K562 (cell line): Measurements from ENCODE around the gene TIAM1. TPM values are rescaled to one million over a fixed set of nuclear protein-coding genes. Genes with fewer than 3 reads are reported as not detected.

ENCODE experiments used
- ATAC-seq: fragments of 200-7000 bp; cut with Tn5 transposase; 3 replicates; pipeline ENCODE4 v1.9.1; 2020; ENCODE audit warnings: moderate library complexity
- BruUV-seq: library from RNA; stranded (reverse); fragments of 400-500 nt; replicated peaks from 2 replicates; lab custom pipeline; 2021; lab: Mats Ljungman, UMichigan
- CTCF ChIA-PET: fragments of 300-600 bp; formaldehyde crosslinking; extraction: SDS; loops from one replicate; lab custom pipeline; 2021; ENCODE audit warnings: low intra/inter-chr PET ratio; lab: Yijun Ruan, JAX
- POLR2A ChIA-PET: fragments of 300-600, 350-650 bp; sonication (Branson Sonifier 250); formaldehyde crosslinking; extraction: SDS; loops from one replicate; lab custom pipeline; 2021; ENCODE audit warnings: antibody characterized with exemption, inconsistent platforms; lab: Yijun Ruan, JAX
- DNase-seq, 4 experiments: peaks; one replicate each; pipeline versions ENCODE4 v3.0.0 to v3.0.0-alpha.2; 2011 to 2018; ENCODE audit warnings: low spot score in 3 of 4, mixed read lengths in 3 of 4; ENCODE audit errors: extremely low read depth in 1 of 4
- FAIRE-seq: peaks from 2 replicates; lab custom pipeline; 2011; peaks lifted over from hg19 to GRCh38; lab: Jason Lieb, UNC
- H2AFZ ChIP-seq: 2 replicates; pipeline ENCODE4 v1.6.0; 2011; ENCODE audit warnings: low read depth, low read length, control low read depth, inconsistent platforms
- H3K27ac ChIP-seq: fragments of 200-600 bp; 3 replicates; pipeline ENCODE4 v1.8.0; 2011; ENCODE audit warnings: low read depth, mild to moderate bottlenecking, control low read depth, inconsistent platforms, low read length, moderate library complexity, mixed read lengths; ENCODE audit errors: extremely low read depth
- H3K27me3 ChIP-seq, 2 experiments: fragments of 300-600 bp in 1 of 2; 2 replicates in 1 of 2; 3 replicates in 1 of 2; pipeline versions ENCODE4 v1.6.0 to v1.8.0; 2011; ENCODE audit warnings: inconsistent platforms in 2 of 2, low read length in 2 of 2, mild to moderate bottlenecking in 1 of 2, mixed read lengths in 1 of 2, moderate library complexity in 1 of 2; ENCODE audit not compliant: control insufficient read depth in 2 of 2, insufficient read depth in 2 of 2
- H3K36me3 ChIP-seq: fragments of 300-600 bp; 3 replicates; pipeline ENCODE4 v1.8.0; 2011; ENCODE audit warnings: mild to moderate bottlenecking, low read length, inconsistent platforms; ENCODE audit not compliant: control insufficient read depth, insufficient read depth
- H3K4me1 ChIP-seq, 2 experiments: fragments of 200-600 bp in 1 of 2; replicated peaks in 1 of 2; 2 replicates in 1 of 2; 3 replicates in 1 of 2; pipeline versions ENCODE4 v1.5.1 to v1.8.0; 2011; ENCODE audit warnings: inconsistent platforms in 2 of 2, low read length in 2 of 2, mild to moderate bottlenecking in 1 of 2, mixed read lengths in 1 of 2, moderate library complexity in 1 of 2; ENCODE audit not compliant: control insufficient read depth in 2 of 2, insufficient read depth in 2 of 2
- H3K4me2 ChIP-seq: 2 replicates; pipeline ENCODE4 v1.6.1; 2011; ENCODE audit warnings: low read length, control low read depth, inconsistent platforms, mixed read lengths; ENCODE audit not compliant: insufficient read depth
- H3K4me3 ChIP-seq: fragments of 200-600 bp; sonication (generic), shearing (Covaris generic); 2 replicates; pipeline ENCODE4 v1.5.1; 2016; ENCODE audit warnings: control low read depth, inconsistent platforms
- H3K79me2 ChIP-seq: fragments of 200-600 bp; 3 replicates; pipeline ENCODE4 v1.8.0; 2011; ENCODE audit warnings: low read length, inconsistent platforms; ENCODE audit not compliant: control insufficient read depth, insufficient read depth
- H3K9ac ChIP-seq, 2 experiments: 2 replicates each; pipeline versions ENCODE4 v1.6.0 to v1.6.1; 2011; ENCODE audit warnings: low read depth in 2 of 2, low read length in 2 of 2, control low read depth in 1 of 2, inconsistent platforms in 1 of 2, mild to moderate bottlenecking in 1 of 2, mixed read lengths in 1 of 2; ENCODE audit not compliant: insufficient read depth in 1 of 2
- H3K9me1 ChIP-seq: one replicate; pipeline ENCODE4 v1.6.0; 2011; ENCODE audit warnings: inconsistent platforms, mild to moderate bottlenecking, low read length, moderate library complexity; ENCODE audit not compliant: control insufficient read depth, insufficient read depth
- H3K9me3 ChIP-seq: replicated peaks from 2 replicates; pipeline ENCODE4 v1.5.1; 2011; ENCODE audit warnings: low read depth, low read length, inconsistent platforms; ENCODE audit not compliant: control insufficient read depth, insufficient read depth
- H4K20me1 ChIP-seq: replicated peaks from 2 replicates; pipeline ENCODE4 v1.6.1; 2011; ENCODE audit warnings: low read length, inconsistent platforms, mixed read lengths; ENCODE audit not compliant: control insufficient read depth, insufficient read depth
- ESRRA ChIP-seq: fragments of 450-650 bp; IDR thresholded peaks from 2 replicates; pipeline ENCODE4 v1.6.1; 2014; ENCODE audit warnings: low read depth, mild to moderate bottlenecking, moderate library complexity, borderline replicate concordance
- FOXO4 ChIP-seq: fragments of 450-650 bp; formaldehyde crosslinking; IDR thresholded peaks from 2 replicates; pipeline ENCODE4 v1.4.0; 2020; ENCODE audit warnings: mild to moderate bottlenecking, moderate library complexity
- JUND ChIP-seq, 2 experiments: IDR thresholded peaks; 2 replicates in 1 of 2; 3 replicates in 1 of 2; pipeline ENCODE4 v1.6.1; 2011; ENCODE audit warnings: borderline replicate concordance in 2 of 2, low read depth in 2 of 2, low read length in 2 of 2, improper control_type of control experiment in 1 of 2, missing biosample characterization in 1 of 2, missing genetic modification characterization in 1 of 2, missing genetic modification reagents in 1 of 2
- MBD2 ChIP-seq: sonication (generic); IDR thresholded peaks from 2 replicates; pipeline ENCODE4 v1.6.1; 2016; ENCODE audit warnings: low read depth, borderline replicate concordance
- OTX1 ChIP-seq: fragments of 450-650 bp; formaldehyde crosslinking; IDR thresholded peaks from 2 replicates; pipeline ENCODE4 v1.4.0; 2022; ENCODE audit warnings: mild to moderate bottlenecking
- TFAM ChIP-seq: fragments of 250-450 bp; sonication (Bioruptor Pico); conservative IDR thresholded peaks from 2 replicates; pipeline ENCODE4 v1.5.0; 2021; ENCODE audit warnings: mild to moderate bottlenecking, moderate library complexity
- ZNF589 ChIP-seq: fragments of 200-800 bp; sonication (Bioruptor generic); IDR thresholded peaks from 2 replicates; pipeline ENCODE4 v1.6.1; 2016; ENCODE audit warnings: low read depth, missing genetic modification characterization, missing compliant biosample characterization
- WGBS: fragments of 100-300 bp; shearing (Covaris generic); methylation state at CpG from one replicate; pipeline ENCODE4 v1.1.6; 2016; ENCODE audit warnings: low coverage, mixed read lengths; ENCODE audit not compliant: insufficient coverage; ENCODE audit errors: missing lambda C conversion rate; 5-methylcytosine and 5-hydroxymethylcytosine counted together
- in situ Hi-C: fragments of 300-500 bp; cut with MboI; formaldehyde crosslinking; loops from 4 replicates; pipeline ENCODE4 v1.15.0; 2018; ENCODE audit warnings: inconsistent platforms, mixed read lengths
- intact Hi-C: fragments of 100-400 bp; cut with micrococcal nuclease; formaldehyde crosslinking; loops from 2 replicates; pipeline ENCODE4 v1.14.2; 2022
- polyA plus RNA-seq, 8 experiments: library from polyadenylated mRNA; depleted of rRNA in 4 of 8; stranded (reverse) in 5 of 8; unstranded in 3 of 8; fragments of >200 nt; fragmentation: Nextera tagmentation in 2 of 8; fragmentation: Illumina TruSeq in 1 of 8; extraction: Ambion mirVana in 2 of 8; extraction: Trizol in 1 of 8; gene quantifications; 2 replicates each; pipeline versions ENCODE4 v1.2.1 to v1.2.3, GENCODE V29; 2011 to 2014; ENCODE audit warnings: inconsistent platforms in 1 of 8, missing spikeins in 1 of 8
- total RNA-seq, 7 experiments: library from RNA; depleted of rRNA in 6 of 7; stranded (reverse); fragments of >200 nt in 6 of 7; fragmentation: Illumina TruSeq in 2 of 7; extraction: Trizol in 2 of 7; gene quantifications; 2 replicates each; pipeline versions ENCODE4 v1.2.1 to v1.2.3, GENCODE V29; 2011 to 2021; ENCODE audit warnings: low replicate concordance in 1 of 7

The TIAM1 gene
- total and polyA plus RNA-seq, 9 of the 15 experiments (the other 6 are each of a cell fraction or from before 2014, with no cell fraction given), result 0.11 TPM; not detected in 8

- Histone ChIP-seq H3K9me3 (no peaks in the 10 kb centered on the region), H2AFZ (no peak overlapping the region), H3K27ac (no peak overlapping the region), H3K9me1 (no peaks in the 10 kb centered on the region), H3K4me1 (no peaks in the 10 kb centered on the region), H3K4me2 (no peak overlapping the region), H3K27me3 (peaks cover 10 to 24% of the 10 kb centered on the region in 2 experiments; a peak in 3 of 5 replicates), H3K79me2 (no peaks in the 10 kb centered on the region), H3K36me3 (no peaks in the 10 kb centered on the region), H4K20me1 (no peaks in the 10 kb centered on the region; the same call in 1 of the 2 replicates), H3K9ac (no peak overlapping the region), H3K4me3 (no peak overlapping the region)
- DNase-seq (no peak), ATAC-seq (no peak), FAIRE-seq (no peak)
- ChIA-PET POLR2A (interaction anchor here (1.6 kb wide), 1 partner anchor 15 kb away, joined by 5 read pairs; no protein-coding TSS in a partner anchor), CTCF (no interaction called here)
- no TSS peak for BruUV-seq
- intact Hi-C loops (no loop called here), in situ Hi-C loops (no loop called here)
- TF ChIP-seq OTX1 (CRISPR knock-in tag), result no peak
- no peak for TF ChIP-seq TFAM
- TF ChIP-seq FOXO4 (CRISPR knock-in tag), result no peak
- no peak for TF ChIP-seq ZNF589 (CRISPR knock-in tag)
- no peak for TF ChIP-seq MBD2
- no peak for TF ChIP-seq ESRRA
- no peak for TF ChIP-seq JUND (IDR thresholded peaks at IDR 0.05; ENCODE audit: borderline replicate concordance, low read depth, low read length)
- TF ChIP-seq JUND (tag; IDR thresholded peaks at IDR 0.05; ENCODE audit: borderline replicate concordance, low read depth, low read length), result no peak
- 2% methylated on average over 11 of the region's 11 CpGs for WGBS
These were observed 49.4 kb downstream of the TIAM1 start for GRCh38 chr21:31294691-31295090.
